Activated CD4-positive, alpha-beta T cell treated with anti-CD3 and anti-CD28 coated beads for 24 hours (primary cell): ENCODE data around the gene UBA1.
"Not testable (repeated sequence)": the region's sequence is repeated elsewhere in the genome, so short reads cannot be mapped to it uniquely, and the experiment has no call there.

Experiments used
- DNase-seq, 2 donors: peaks; one replicate each; pipeline ENCODE4 v3.0.0-alpha.2; 2020; ENCODE audit warnings: low read depth in 2 of 2

The UBA1 gene

GRCh38 chrX:47229427-47229826 is 35.8 kb downstream of the UBA1 start:
- DNase-seq = no peak

DNA sequence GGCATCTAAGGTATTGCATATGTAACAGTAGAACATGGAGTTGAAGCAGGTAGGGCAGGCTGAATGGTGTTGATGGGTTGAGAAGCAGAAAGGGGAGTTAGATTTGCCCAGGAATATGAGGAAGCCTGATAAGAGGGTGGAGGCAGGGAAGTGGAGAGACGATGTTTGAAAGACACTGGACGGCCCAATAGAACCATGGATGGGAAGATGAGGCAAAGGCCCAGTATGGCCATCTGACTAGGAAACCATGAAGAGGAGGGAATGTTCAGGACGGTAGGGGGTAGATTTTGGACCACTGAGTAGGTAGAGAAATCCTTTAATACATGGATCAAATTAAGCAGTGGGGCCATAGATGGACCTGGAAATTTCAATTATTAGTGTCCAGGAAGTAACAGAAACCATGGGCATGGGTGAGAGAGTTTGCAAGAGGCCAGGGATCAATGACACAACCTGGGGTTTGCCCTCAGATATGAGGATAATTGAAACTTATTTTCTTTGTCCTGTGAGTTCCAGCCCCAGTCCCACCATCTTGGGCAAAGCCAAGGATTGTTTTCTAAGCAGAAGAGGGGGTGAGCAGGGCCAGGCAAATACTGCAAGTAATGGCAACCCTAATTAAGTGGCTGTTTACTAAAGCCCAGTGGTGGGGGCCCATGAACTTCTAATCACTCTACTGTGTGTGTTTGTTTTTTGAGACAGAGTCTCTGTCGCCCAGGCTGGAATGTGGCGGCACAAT is 36.7 kb downstream of the UBA1 start:
- DNase-seq = no peak

GRCh38 chrX:47231167-47231566 is 37.5 kb downstream of the UBA1 start:
- no peak for DNase-seq

GRCh38 chrX:47232197-47232802 is 38.7 kb downstream of the UBA1 start:
- no peak for DNase-seq

GRCh38 chrX:47232803-47233332 is 39.2 kb downstream of the UBA1 start, which contains the start of gene USP11:
Gene USP11, plus strand, starts transcription at chrX:47233009. Its CDS starts 35 bp downstream, at chrX:47233044.
- no peak for DNase-seq

- DNase-seq = peak; percentile 82 to 89
Observed at GRCh38 chrX:47233333-47234113, 39.9 kb downstream of the UBA1 start.

GRCh38 chrX:47234583-47234982 is 41.0 kb downstream of the UBA1 start:
- DNase-seq = no peak

DNA sequence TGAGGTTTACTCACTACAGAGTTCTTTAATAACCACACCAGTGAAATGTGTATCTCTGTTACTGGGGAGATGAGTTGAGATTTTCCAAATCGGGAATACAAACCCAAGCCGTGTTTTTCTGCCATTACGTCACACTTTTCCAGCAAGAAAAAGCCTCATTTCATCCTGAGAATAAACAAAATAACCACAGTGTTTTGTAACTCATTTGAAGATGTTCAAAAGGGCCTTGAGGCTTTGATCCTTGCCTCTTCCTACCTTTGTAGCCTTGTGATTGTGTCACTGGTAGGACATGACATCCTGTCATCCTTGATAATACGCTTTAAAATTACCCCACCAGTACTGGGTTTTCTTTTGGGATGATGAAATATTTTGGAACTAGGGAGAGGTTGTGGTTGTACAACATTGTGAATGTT is 42.1 kb downstream of the UBA1 start:
- no peak for DNase-seq

- no peak for DNase-seq
Observed at GRCh38 chrX:47239199-47239598, 45.6 kb downstream of the UBA1 start.

DNA sequence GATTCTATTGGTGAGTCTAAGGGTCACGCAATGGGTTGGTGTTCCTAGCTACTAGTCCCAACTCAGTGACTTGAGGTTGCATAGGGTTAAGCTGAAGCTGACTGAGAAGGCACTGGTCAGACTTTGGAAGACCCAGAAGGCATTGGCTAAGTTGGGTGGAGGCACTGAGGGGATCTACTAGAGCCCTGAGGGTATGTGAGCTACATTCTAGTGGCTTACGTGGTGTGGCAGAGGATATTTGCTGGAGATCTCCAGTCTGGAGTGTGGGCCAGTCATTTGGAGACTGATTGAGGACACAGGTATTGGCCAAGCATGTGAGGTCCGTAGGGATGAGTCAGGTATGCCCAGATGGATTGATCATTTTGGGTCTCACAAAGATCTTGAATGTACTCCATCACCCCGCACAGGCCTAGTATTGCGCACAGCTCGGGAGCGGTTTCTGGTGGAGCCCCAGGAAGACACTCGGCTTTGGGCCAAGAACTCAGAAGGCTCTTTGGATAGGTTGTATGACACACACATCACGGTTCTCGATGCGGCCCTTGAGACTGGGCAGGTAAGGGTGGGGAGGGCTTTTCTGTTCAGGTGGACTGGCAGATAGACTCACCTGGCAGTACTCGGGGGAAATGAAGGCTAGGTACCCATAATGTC is 46.4 kb downstream of the UBA1 start:
- DNase-seq = no peak

DNA sequence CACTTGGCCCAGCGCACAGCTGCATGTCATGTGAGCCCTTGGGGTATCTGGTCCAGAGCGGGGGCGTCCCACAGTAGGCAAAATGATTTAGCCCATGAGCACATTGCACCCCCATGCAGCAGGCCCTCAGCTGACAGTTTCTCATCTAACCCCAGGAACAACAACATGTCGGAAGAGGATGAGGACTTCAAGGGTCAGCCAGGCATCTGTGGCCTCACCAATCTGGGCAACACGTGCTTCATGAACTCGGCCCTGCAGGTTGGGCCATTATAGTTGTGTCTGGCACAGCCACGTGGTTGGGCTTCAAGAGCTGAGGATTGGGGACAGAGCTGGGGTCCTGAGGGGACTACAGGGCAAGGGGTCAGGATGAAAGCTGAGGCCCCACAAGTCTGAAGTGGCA is 47.0 kb downstream of the UBA1 start:
- DNase-seq = no peak

- DNase-seq = no peak
Observed at GRCh38 chrX:47241201-47242011, 47.8 kb downstream of the UBA1 start.

DNA sequence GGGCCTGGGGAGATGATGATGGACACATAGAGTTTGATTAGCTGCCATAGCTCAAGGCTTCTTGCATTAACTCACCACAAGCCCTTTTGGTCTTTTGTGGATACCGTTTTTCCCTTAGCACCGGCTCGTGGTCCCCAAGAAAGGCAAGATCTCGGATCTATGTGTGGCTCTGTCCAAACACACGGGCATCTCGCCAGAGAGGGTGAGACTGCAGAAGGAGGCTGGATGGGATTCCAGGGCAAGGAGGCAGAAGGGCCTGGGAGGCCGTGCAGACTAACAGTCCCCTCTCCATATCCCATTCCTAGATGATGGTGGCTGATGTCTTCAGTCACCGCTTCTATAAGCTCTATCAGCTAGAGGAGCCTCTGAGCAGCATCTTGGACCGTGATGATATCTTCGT is 48.7 kb downstream of the UBA1 start:
- no peak for DNase-seq

GRCh38 chrX:47243351-47243750 is 49.7 kb downstream of the UBA1 start:
- DNase-seq = no peak

DNA sequence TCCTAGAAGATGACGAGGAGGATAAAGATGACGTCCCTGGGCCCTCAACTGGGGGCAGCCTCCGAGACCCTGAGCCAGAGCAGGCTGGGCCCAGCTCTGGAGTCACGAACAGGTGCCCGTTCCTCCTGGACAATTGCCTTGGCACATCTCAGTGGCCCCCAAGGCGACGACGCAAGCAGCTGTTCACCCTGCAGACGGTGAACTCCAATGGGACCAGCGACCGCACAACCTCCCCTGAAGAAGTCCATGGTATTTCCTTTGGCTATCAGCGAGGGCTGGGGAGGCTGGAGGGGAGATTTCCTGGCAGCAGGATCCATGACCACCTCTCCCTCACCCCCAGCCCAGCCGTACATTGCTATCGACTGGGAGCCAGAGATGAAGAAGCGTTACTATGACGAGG is 51.0 kb downstream of the UBA1 start:
- DNase-seq = no peak

DNA sequence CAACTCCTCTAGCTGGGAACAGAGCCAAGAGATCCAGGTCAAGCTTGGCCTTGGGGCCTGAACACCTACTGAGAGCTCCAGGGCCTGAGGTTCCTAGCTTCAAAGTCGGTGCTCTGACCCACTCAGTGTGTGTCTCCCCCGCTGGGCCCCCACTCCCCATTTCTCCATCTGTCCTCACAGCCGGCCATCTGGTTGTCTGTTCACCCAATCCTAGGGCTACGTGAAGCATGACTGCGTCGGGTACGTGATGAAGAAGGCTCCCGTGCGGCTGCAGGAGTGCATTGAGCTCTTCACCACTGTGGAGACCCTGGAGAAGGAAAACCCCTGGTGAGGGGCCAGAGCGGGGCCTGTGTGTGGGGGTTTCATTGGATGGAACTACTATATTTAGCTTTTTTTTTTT is 51.5 kb downstream of the UBA1 start:
- no peak for DNase-seq

- DNase-seq = no peak
Observed at GRCh38 chrX:47247206-47247998, 53.8 kb downstream of the UBA1 start.

GRCh38 chrX:47247999-47248320 is 54.3 kb downstream of the UBA1 start:
- DNase-seq = no peak

- DNase-seq = no peak
Observed at GRCh38 chrX:47248576-47248975, 54.9 kb downstream of the UBA1 start.

- DNase-seq = no peak
Observed at GRCh38 chrX:47250017-47250347, 56.4 kb downstream of the UBA1 start.

DNA sequence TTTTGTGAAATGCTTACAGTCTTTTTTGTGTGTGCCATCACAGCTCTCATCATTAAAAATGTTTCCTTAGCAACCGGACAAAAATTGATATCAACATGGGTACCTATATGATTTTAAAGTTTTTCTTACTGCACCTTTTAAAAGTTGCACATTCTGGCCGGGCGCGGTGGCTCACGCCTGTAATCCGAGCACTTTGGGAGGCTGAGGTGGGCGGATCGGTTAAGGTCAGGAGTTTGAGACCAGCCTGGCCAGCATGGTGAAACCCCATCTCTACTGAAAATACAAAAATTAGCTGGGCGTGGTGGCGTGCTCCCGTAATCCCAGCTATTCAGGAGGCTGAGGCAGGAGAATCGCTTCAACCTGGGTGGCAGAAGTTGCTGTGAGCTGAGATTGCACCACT is 64.0 kb downstream of the UBA1 start:
- DNase-seq = not testable (repeated sequence)
